Colon (tissue), 2 donors: ENCODE measurements around the gene WDPCP.
"Not testable (repeated sequence)": the region's sequence is repeated elsewhere in the genome, so short reads cannot be mapped to it uniquely, and the experiment has no call there.

ENCODE experiments used
- FAIRE-seq: peaks from 2 replicates; lab custom pipeline; 2012; peaks lifted over from hg19 to GRCh38; lab: Jason Lieb, UNC
- donor health status: control.
- donor health status: control.

The WDPCP gene, protein sequence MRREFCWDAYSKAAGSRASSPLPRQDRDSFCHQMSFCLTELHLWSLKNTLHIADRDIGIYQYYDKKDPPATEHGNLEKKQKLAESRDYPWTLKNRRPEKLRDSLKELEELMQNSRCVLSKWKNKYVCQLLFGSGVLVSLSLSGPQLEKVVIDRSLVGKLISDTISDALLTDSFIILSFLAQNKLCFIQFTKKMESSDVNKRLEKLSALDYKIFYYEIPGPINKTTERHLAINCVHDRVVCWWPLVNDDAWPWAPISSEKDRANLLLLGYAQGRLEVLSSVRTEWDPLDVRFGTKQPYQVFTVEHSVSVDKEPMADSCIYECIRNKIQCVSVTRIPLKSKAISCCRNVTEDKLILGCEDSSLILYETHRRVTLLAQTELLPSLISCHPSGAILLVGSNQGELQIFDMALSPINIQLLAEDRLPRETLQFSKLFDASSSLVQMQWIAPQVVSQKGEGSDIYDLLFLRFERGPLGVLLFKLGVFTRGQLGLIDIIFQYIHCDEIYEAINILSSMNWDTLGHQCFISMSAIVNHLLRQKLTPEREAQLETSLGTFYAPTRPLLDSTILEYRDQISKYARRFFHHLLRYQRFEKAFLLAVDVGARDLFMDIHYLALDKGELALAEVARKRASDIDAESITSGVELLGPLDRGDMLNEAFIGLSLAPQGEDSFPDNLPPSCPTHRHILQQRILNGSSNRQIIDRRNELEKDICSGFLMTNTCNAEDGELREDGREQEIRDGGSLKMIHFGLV

DNA sequence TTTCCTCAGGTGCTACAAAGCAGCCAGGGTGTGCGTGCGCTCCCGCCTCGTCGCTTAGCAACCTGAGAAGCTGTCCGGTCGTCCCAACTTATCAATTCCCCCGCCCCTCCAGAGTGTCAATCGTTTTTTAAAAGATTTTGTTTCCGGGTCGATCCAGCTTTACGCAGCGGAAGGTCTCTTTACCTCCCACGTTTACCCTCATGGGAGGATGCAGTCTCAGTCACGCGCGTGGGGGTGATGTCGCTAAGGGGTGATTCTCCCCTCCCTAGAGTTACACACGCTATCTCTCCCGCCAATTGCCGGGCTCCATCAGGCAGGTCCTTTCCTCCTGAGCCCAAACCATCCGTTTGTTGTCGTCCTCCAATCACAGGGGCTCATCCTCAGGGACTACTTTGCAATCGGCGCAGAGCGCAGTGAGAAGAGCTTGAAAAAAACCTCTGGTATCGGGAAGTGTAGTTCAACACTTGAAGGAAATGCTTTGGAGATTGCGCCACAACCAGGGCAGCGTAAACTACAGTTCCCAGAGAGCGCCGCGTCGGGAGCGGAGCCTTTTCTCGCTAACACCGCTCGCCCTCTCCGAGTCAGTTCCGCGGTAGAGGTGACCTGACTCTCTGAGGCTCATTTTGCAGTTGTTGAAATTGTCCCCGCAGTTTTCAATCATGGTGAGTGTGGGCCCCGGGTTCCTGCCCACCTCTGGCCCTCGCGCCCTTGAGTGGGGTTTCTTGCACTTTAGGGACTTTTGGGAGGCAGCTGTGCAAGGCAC, at the start of gene WDPCP, which contains the start of gene MDH1:
Gene WDPCP (minus strand): TSS at position 93 of the 763 bp plus-strand sequence. CDS start 206 bp downstream, outside the sequence.
Gene MDH1 (plus strand): TSS at position 579 of the 763 bp plus-strand sequence. CDS start 81 bp downstream, at position 660.
- FAIRE-seq = peak; percentile 51

- no peak for FAIRE-seq
These were observed 44.1 kb upstream of the WDPCP start for GRCh38 chr2:63632382-63632781.

GRCh38 chr2:63631501-63631900, 43.2 kb upstream of the WDPCP start:
- FAIRE-seq = no peak

DNA sequence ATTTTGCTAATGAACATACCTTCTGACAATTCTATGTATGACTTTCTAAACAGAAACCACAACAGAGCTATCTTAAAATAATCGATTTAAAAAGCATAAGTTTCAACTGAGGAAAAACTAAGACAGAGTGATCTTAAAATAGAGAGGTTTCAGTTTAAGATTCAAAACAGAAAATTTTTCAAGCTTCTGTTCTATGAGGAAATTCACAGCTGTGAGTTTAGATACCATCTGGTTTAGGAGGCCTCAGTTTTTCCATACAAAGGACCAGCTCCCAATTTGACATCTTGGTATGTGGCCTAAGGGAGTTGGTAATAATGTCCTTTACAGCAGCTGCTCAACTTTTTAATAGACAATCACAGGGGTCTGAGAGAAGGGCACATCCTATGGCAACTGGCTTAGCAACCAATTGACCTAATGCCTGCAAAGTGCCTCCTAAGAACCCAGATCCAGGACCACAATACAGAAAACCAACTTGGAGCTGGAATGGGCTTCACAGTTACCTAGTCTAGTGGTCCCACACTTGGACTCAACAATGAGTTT, 40.2 kb upstream of the WDPCP start:
- FAIRE-seq = no peak

DNA sequence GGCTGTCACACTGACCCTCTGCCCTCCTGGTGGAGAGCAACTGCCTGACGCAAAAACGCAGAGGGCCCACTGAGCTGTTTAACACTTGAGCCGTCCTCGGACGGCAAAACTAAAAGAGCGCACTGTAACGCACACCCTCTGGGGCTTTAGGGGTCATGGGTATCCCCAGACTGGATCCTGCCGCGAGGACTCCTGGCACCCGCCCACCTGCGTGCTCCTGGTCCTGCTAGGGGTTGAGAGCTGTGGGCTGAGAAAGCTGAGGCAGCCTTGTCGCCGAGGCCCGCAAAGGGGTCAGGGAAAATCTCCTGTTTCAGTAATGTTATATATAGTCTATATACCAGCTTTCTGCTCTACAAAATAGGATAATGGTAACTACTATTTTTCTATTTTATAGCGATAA, 39.6 kb upstream of the WDPCP start:
- no peak for FAIRE-seq

GRCh38 chr2:63623763-63624162, 35.5 kb upstream of the WDPCP start:
- FAIRE-seq = not testable (repeated sequence)

GRCh38 chr2:63622751-63623150, 34.5 kb upstream of the WDPCP start:
- no peak for FAIRE-seq

- no peak for FAIRE-seq
These were observed 31.1 kb upstream of the WDPCP start for GRCh38 chr2:63619328-63619727.

DNA sequence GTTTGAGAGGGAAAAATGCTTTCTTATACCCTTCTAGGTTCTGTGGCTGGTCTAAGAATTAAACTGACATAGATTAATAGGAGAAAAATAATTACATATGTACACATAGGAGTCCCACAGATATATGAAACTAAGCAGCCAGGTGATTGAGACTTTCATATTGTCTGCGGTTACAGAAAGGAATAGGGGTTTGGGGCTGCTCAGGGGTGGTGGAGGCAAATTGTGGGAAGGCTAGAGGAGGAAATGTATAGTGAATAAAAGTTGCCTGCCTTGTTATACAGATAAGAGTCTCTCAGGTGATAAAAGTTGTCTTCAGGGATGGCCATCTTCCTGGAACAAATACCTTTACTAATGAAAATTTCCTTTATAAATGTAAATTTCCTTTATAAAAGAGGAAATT, 29.1 kb upstream of the WDPCP start:
- no peak for FAIRE-seq

DNA sequence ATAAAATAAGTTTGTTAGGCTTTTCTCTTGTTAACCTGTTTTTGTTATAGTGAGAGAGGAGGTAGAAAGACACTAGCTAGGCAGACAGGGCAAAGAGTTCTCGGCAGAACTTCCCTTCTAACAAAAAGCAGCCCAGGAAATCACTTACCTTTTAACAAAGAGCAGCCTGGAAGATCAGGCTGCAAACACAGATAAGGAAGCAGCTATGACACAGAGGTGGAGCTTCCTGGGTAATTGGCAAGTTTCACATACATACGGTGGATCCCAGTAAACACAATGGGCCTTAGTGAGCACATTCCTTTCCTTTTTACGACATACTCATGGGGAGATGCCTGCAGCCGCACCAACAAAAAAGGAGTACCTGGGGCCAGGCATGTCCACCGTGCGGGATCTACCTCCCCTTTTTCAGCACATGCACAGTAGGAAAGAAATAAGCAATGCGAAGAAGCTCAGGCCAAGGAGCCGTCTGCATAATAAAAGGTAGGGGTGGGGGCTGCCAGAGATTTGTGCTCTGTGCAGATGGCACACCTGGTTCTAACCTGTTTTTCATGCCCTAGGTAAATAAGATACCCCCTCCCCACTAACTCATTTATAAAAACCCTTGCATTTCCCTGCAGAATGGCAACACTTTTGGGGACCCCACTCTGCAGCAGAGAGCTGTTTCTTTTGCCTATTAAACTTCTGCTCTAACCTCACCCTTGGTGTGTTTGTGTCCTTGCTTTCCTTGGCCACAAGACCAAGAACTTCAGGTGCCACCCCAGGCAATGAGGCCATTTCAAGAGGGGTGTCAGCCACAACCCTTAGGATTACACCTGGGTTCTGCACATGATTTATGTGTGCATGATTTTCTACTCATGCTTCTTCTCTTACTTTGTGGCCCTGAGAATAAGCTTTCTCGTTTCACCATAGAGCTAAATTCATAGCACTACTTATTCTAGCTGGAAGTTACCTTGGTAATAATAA, 27.0 kb upstream of the WDPCP start:
- no peak for FAIRE-seq

- FAIRE-seq = no peak
These were observed 26.2 kb upstream of the WDPCP start for GRCh38 chr2:63614448-63614968.

- FAIRE-seq = no peak
These were observed 25.2 kb upstream of the WDPCP start for GRCh38 chr2:63613391-63613901.

GRCh38 chr2:63610525-63610924, 22.2 kb upstream of the WDPCP start:
- no peak for FAIRE-seq

- not testable (repeated sequence) for FAIRE-seq
These were observed 20.6 kb upstream of the WDPCP start for GRCh38 chr2:63608865-63609264.

GRCh38 chr2:63604666-63605065, 16.4 kb upstream of the WDPCP start:
- FAIRE-seq = no peak

DNA sequence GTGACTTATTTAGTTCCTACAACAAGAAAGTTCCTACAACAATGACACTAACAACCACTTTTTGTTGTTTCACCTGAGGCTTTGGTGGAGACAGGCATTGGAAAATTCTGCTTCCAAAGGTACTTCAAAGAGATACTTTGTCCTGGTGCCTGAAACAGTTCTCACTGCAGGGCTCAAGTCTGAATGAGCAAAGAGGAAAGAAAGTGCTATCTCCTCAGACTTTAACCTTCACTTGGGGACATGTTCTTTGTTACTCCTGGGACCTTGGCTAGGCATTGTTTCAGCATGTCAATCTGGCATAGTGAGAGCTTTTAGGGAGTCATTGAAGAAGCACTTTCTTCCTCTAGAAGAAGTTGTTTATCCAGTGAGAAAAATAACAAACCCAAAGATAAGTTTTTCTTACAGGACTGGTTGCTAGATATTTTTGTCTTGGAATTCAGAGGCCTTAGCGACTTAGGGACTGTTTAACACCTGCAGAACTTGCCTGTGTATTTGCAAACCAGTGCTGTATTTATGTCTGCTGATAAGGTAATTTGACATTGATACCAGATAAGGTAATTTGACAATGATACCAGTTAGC, 12.7 kb upstream of the WDPCP start:
- no peak for FAIRE-seq

- FAIRE-seq = no peak
These were observed 10.7 kb upstream of the WDPCP start for GRCh38 chr2:63598981-63599380.

DNA sequence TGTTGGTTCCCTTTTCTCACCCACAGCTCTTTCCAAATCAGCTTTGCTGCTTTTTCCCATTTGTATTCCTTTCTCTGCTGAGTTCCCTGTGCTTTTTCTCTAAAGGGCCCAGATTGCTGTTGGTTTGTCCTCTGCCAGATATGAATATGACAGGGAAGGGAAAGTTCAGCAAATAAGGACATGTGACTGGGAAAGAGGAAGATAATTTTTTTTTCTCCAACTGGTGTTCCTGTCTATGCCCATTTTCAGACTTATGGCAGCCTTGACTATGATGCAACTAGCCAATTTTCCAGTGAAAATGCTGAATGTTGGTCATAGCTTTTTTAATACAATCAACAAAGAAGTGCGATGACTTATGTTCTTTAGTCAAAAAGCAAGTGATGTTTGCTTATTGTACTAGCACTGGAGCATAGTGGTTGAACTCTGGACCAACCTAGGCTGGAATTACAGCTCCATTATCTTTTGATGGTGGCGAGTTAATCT, 8.2 kb upstream of the WDPCP start:
- FAIRE-seq = no peak

GRCh38 chr2:63594660-63595059, 6.4 kb upstream of the WDPCP start:
- no peak for FAIRE-seq

DNA sequence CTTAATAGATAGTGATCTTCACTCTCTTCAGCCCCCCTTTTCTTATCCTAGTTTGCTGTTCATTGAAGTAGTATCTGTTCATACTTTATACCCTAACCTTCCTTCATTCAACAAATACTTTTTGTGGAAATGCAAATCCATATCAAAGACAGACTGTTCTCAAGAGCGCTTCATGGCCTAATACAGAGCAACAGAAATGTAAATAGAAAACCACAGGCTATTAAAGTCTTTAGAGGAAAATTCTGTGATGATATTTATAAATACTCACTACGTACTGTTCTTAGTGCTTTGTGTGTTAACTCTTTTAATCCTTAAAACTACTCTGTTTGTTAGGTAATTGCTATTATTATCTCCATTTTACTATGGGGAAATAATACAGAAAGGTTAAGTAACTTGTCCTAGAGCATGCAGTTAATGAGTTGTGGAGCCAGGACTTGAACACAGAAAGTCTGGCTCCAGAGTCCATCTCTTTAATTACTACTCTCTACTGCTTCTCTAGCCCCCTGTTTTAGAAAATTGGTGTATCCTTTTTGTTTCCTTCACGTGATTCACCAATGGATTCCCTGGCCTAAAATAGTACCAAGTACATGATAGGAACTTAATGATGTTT, 3.4 kb upstream of the WDPCP start:
- no peak for FAIRE-seq
